Measurements from ENCODE around the gene PACRG. TPM values are rescaled to one million over a fixed set of nuclear protein-coding genes. Genes with fewer than 3 reads are reported as not detected.

PACRG gene
- total RNA-seq, 4 donors from 2014 or later, result 0.29 to 1.6 (median 0.61) TPM

- intact Hi-C loops (cut with DNase I; ENCODE audit: low total_unique reads) (no loop called here), in situ Hi-C loops (cut with MboI; ENCODE audit: low sequenced_read_pairs in 4 of 4) (no loop called here)
- Histone ChIP-seq H3K27ac (no peak overlapping the region), H3K4me3 (no peak overlapping the region), H3K27me3 (no peaks in the 10 kb centered on the region), H3K4me1 (no peaks in the 10 kb centered on the region), H3K36me3 (no peaks in the 10 kb centered on the region), H3K9me3 (no peaks in the 10 kb centered on the region)
- ATAC-seq (no peak), DNase-seq (no peak)
- TF ChIP-seq CTCF (IDR thresholded peaks at IDR 0.05 in 4 of 5, conservative IDR thresholded peaks at IDR 0.05 in 1 of 5), result no peak
- no peak for TF ChIP-seq POLR2A (IDR thresholded peaks at IDR 0.05)
These were observed 43.2 kb downstream of the PACRG start for GRCh38 chr6:162770955-162771354.

GRCh38 chr6:162772466-162772865 lies 44.7 kb downstream of the PACRG start:
- in situ Hi-C loops (cut with MboI; ENCODE audit: low sequenced_read_pairs in 4 of 4), result no loop called here
- TF ChIP-seq CTCF (IDR thresholded peaks at IDR 0.05 in 4 of 5, conservative IDR thresholded peaks at IDR 0.05 in 1 of 5), result no peak
- TF ChIP-seq POLR2A (IDR thresholded peaks at IDR 0.05), result no peak
- Histone ChIP-seq H3K27me3 (no peaks in the 10 kb centered on the region), H3K27ac (no peak overlapping the region), H3K4me1 (no peaks in the 10 kb centered on the region), H3K36me3 (no peaks in the 10 kb centered on the region), H3K9me3 (no peaks in the 10 kb centered on the region), H3K4me3 (no peak overlapping the region)
- ATAC-seq (no peak), DNase-seq (no peak)
- intact Hi-C loops (cut with DNase I; ENCODE audit: low total_unique reads), result no loop called here

DNA sequence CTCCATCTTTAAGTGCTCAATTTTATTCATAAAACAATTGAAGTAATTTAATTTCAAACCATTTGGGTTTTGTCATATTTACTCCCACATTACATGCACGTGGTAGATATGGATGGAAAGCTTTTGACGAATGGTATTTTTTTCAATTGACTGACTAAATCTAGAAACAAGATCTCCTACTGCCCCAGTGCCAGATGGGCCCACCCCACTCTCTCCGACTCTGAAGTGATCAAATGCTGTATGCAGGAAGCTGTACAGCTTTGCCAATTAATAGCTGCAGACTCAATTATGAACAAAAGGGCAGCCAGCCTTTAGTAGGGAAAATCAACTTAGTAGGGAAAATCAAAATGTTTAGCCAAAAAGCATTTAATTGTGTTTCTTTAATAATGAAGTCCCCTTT lies 46.2 kb downstream of the PACRG start:
- in situ Hi-C loops (cut with MboI; ENCODE audit: low sequenced_read_pairs in 4 of 4), result no loop called here
- DNase-seq, result no peak
- H3K27ac ChIP-seq, result no peak overlapping the region
- H3K4me1 ChIP-seq, result no peaks in the 10 kb centered on the region
- no peaks in the 10 kb centered on the region for H3K9me3 ChIP-seq
- no peaks in the 10 kb centered on the region for H3K27me3 ChIP-seq
- H3K36me3 ChIP-seq, result no peaks in the 10 kb centered on the region
- intact Hi-C loops (cut with DNase I; ENCODE audit: low total_unique reads), result no loop called here
- ATAC-seq, result no peak
- no peak overlapping the region for H3K4me3 ChIP-seq
- TF ChIP-seq POLR2A (IDR thresholded peaks at IDR 0.05), result no peak
- TF ChIP-seq CTCF (IDR thresholded peaks at IDR 0.05 in 4 of 5, conservative IDR thresholded peaks at IDR 0.05 in 1 of 5), result no peak

GRCh38 chr6:162777091-162777490 lies 49.3 kb downstream of the PACRG start:
- peaks cover 0 to 6% (median 0%) of the 10 kb centered on the region in 3 donors for H3K9me3 ChIP-seq
- intact Hi-C loops (cut with DNase I; ENCODE audit: low total_unique reads) (no loop called here), in situ Hi-C loops (cut with MboI; ENCODE audit: low sequenced_read_pairs in 4 of 4) (no loop called here)
- no peak for TF ChIP-seq POLR2A (IDR thresholded peaks at IDR 0.05)
- no peak for TF ChIP-seq CTCF (IDR thresholded peaks at IDR 0.05 in 4 of 5, conservative IDR thresholded peaks at IDR 0.05 in 1 of 5)
- H3K27me3 ChIP-seq, result no peaks in the 10 kb centered on the region
- ATAC-seq (no peak), DNase-seq (no peak)
- no peaks in the 10 kb centered on the region for H3K36me3 ChIP-seq
- H3K4me3 ChIP-seq, result no peak overlapping the region
- H3K4me1 ChIP-seq, result no peaks in the 10 kb centered on the region
- H3K27ac ChIP-seq, result no peak overlapping the region

- intact Hi-C loops (cut with DNase I; ENCODE audit: low total_unique reads), result no loop called here
- TF ChIP-seq CTCF (IDR thresholded peaks at IDR 0.05 in 4 of 5, conservative IDR thresholded peaks at IDR 0.05 in 1 of 5) (no peak), POLR2A (IDR thresholded peaks at IDR 0.05) (no peak)
These were observed 50.8 kb downstream of the PACRG start for GRCh38 chr6:162778603-162779002.

More at GRCh38 chr6:162778603-162779002, 50.8 kb downstream of the PACRG start:
- in situ Hi-C loops (cut with MboI; ENCODE audit: low sequenced_read_pairs in 4 of 4), result no loop called here
- DNase-seq, result no peak
- peaks cover 0 to 9% (median 0%) of the 10 kb centered on the region in 3 donors for H3K9me3 ChIP-seq
- no peak overlapping the region for H3K4me3 ChIP-seq
- ATAC-seq, result no peak
- H3K27me3 ChIP-seq, result no peaks in the 10 kb centered on the region
- no peaks in the 10 kb centered on the region for H3K4me1 ChIP-seq
- H3K27ac ChIP-seq, result no peak overlapping the region
- no peaks in the 10 kb centered on the region for H3K36me3 ChIP-seq

All from gastrocnemius medialis (tissue), 4 donors.